HL-60/S4 treated with retinoic acid at 250 ng/mL for 4 days and 3 days (cell line): Measurements from ENCODE around the gene HSPB6.
"Not testable (repeated sequence)": the region's sequence is repeated elsewhere in the genome, so short reads cannot be mapped to it uniquely, and the experiment has no call there.

ENCODE experiments used
- in situ Hi-C: fragments of 300-500 bp; cut with MboI; formaldehyde crosslinking; loops from 2 replicates; pipeline ENCODE4 v1.7.0; 2022; ENCODE audit warnings: low sequenced_read_pairs

HSPB6 gene

GRCh38 chr19:35786299-35787160 is 29.7 kb upstream of the HSPB6 start:
- in situ Hi-C loops, result no loop called here

- in situ Hi-C loops, result no loop called here
These were observed 28.5 kb upstream of the HSPB6 start for GRCh38 chr19:35785339-35785627.

- in situ Hi-C loops, result no loop called here
These were observed 27.9 kb upstream of the HSPB6 start for GRCh38 chr19:35784503-35785338.

- in situ Hi-C loops, result no loop called here
These were observed 26.9 kb upstream of the HSPB6 start for GRCh38 chr19:35783469-35784434.

- in situ Hi-C loops, result no loop called here
These were observed 25.8 kb upstream of the HSPB6 start for GRCh38 chr19:35782589-35782988.

GRCh38 chr19:35781650-35782049 is 24.8 kb upstream of the HSPB6 start:
- in situ Hi-C loops, result no loop called here

- in situ Hi-C loops, result no loop called here
These were observed 23.9 kb upstream of the HSPB6 start for GRCh38 chr19:35780717-35781116.

- in situ Hi-C loops, result no loop called here
These were observed 23.2 kb upstream of the HSPB6 start for GRCh38 chr19:35780058-35780457.

- in situ Hi-C loops, result no loop called here
These were observed 22.2 kb upstream of the HSPB6 start for GRCh38 chr19:35779033-35779432.

- in situ Hi-C loops, result no loop called here
These were observed 21.1 kb upstream of the HSPB6 start for GRCh38 chr19:35777961-35778360.

- in situ Hi-C loops, result no loop called here
These were observed 20.4 kb upstream of the HSPB6 start for GRCh38 chr19:35777086-35777841.

- in situ Hi-C loops, result no loop called here
These were observed 19.4 kb upstream of the HSPB6 start for GRCh38 chr19:35776102-35776788.

- in situ Hi-C loops, result no loop called here
These were observed 18.7 kb upstream of the HSPB6 start, which contains the start of gene ARHGAP33 for GRCh38 chr19:35775298-35776101. Gene ARHGAP33, plus strand, starts transcription at chr19:35775564. Its CDS starts 95 bp downstream, at chr19:35775659.

- in situ Hi-C loops, result no loop called here
These were observed 18.1 kb upstream of the HSPB6 start for GRCh38 chr19:35775046-35775297.

- in situ Hi-C loops, result no loop called here
These were observed 17.6 kb upstream of the HSPB6 start for GRCh38 chr19:35774274-35775045.

- in situ Hi-C loops, result no loop called here
These were observed 16.4 kb upstream of the HSPB6 start for GRCh38 chr19:35773020-35773806.

GRCh38 chr19:35772362-35772761 is 15.5 kb upstream of the HSPB6 start:
- in situ Hi-C loops, result not testable (repeated sequence)

GRCh38 chr19:35768082-35768421 is 11.2 kb upstream of the HSPB6 start:
- in situ Hi-C loops, result no loop called here
